GM21447 (cell line): ENCODE measurements around the gene PEBP1.

Source experiments
- ATAC-seq: cut with Tn5 transposase; IDR thresholded peaks from one replicate; pipeline ENCODE4 v1.9.1; 2021; ENCODE audit not compliant: unreplicated experiment

The PEBP1 gene

GRCh38 chr12:118135788-118136558 is at the start of gene PEBP1:
Gene PEBP1, plus strand, starts transcription at chr12:118136124. Its CDS starts 86 bp downstream, at chr12:118136210.
- ATAC-seq, result peak; percentile 97

DNA sequence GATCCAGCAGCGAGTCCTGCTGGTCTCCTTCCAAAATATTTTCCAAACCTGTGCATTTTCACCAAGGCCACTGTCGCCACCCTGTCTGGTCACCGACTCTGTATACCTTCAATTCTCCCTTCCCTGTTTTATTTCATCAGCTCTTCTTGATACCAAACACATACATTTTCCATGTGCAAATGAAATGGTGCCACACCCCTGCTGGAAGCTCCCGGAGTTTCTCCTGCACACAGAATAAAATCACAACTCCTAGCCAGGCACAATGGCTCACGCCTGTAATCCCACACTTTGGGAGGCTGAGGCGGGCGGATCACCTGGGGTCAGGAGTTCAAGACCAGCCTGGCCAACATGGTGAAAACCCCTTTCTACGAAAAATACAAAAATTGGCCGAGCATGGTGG is 46.1 kb upstream of the PEBP1 start:
- no peak for ATAC-seq

DNA sequence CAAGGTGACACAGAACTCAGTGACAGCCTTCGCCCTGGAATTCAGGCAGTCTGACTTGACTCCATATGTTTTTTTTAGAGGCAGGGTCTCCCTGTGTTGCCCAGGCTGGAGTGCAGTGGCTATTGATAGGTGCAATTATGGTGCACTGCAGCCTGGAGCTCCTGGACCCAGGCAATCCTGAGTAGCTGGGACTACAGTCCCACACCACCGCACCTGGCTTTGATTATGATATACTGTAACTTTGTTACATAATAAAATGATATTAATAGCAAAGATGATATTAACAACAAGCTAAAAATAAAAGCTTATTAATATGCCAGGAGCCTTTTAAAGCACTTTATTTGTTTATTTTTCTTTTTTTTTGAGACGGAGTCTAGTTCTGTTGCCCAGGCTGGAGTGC is 41.9 kb upstream of the PEBP1 start:
- ATAC-seq, result no peak

DNA sequence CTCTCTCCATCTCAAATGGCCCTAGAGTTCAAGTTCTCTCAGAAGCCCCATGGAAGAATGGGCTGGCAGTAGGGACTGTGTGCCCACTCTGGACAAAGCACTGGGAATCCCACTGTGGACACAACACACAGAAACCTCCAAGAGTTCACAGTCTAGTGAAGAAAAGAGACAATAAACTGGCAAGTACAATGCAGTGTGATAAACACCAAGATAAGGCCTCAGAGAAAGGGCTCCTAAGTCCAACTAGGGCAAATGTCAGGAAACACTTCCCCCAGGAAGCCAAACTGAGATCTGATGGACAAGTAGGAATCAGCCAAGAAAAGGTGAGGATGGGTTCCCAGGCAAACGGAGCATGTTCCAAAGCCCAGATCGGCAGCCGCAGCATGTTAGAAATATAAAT is 37.5 kb upstream of the PEBP1 start:
- ATAC-seq, result no peak

- ATAC-seq, result no peak
Observed at GRCh38 chr12:118098911-118099671, 36.8 kb upstream of the PEBP1 start.

DNA sequence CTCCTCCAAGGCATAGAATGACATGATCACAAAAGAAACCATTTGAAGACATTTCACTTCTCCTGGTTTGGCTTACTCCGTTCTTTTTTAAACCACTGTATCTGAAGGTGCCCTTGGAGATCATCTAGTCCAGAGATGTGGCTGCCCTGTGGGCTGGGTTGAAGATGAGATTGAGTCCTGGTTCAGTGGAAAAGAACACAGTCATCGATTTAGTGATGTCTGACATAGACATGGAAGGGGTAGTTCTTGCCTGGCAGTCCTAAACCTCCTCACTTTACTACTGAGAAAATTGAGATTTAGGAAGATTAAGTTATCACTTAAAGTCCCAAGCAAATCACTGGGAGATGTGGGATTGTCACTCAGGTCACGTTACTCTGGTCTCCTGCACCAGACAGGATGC is 34.9 kb upstream of the PEBP1 start:
- ATAC-seq, result no peak

GRCh38 chr12:118102070-118102469 is 33.9 kb upstream of the PEBP1 start:
- ATAC-seq, result no peak

DNA sequence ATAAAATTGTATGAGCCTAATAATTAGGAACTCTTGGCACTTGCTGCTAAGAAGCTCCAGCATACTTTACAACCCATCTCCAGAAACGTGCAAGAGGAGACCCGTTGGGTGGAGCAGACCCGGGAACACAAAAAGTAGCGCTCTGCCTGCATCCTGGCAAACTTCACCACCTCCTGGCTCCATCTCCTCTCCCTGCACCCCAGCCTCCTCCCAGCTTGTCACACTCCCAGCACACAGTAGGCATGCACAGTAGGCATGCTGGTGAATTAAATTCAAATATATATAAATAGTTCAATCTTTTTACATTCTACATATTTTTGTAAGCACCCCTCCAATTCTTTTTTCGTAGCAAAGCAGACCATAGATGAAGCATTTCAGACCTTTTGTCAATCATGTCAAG is 33.3 kb upstream of the PEBP1 start:
- ATAC-seq, result no peak

GRCh38 chr12:118103201-118103600 is 32.7 kb upstream of the PEBP1 start:
- ATAC-seq, result no peak

DNA sequence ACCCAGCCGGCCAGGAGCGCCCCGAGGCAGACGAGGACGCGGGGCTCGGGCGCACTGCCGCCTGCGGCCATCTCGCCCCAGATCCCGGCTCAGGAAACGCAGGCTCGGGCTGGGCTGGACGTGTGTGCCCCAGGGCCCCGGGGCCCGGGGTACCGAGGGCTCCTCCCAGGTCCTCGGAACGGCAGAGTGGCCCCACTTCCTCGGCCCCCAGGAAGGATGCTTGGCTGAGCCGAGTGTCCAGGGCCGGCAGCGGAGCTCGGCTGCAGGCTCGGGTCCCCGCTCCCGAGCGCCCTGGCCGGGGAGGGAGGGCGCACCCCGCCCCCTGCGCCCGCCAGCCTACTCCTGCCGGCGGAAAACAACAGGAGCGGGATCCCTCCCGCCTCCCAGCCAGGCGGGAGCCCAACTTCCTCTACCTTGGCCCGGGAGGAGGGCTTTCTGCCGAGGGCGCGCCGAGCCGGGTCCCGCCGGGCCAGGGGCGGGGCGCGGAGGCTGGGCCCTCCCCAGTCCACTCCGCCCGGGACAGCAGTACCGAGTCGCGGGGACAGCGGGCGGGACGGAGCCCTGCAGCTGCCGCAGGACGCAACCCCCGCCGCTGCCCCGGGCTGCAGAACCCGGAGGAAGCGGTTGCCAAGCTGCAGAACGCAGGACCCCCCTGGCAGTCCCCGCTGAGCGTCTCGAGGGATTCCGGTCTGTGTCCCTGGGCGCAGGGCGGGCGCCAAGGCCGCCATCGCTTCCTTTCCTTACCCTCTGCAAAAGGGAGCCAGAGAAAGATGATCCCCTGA is 32.1 kb upstream of the PEBP1 start, which contains the start of gene VSIG10:
Gene VSIG10, minus strand, starts transcription at position 411 of the 782 bp plus-strand sequence. Its CDS starts 340 bp downstream, at position 71.
- ATAC-seq, result no peak

DNA sequence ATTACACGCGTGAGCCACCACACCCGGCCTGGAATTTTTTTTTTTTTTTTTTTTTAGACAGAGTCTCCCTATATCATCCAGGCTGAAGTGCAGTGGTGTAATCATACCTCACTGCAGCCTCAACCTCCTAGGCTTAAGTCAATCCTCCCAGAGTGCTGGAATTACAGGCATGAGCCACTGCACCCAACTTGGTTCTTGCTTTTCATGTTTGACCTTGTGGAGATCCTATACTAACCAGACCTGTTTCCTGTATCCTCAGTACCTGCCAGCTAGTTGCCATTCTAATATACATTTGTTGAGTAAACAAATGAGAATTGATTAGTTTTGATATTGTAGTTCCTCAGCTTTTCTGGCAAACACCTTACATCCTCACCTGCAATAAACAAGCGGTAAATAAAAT is 28.9 kb upstream of the PEBP1 start:
- ATAC-seq, result no peak

- ATAC-seq, result no peak
Observed at GRCh38 chr12:118107694-118108093, 28.2 kb upstream of the PEBP1 start.

GRCh38 chr12:118109088-118109487 is 26.8 kb upstream of the PEBP1 start:
- no peak for ATAC-seq

GRCh38 chr12:118119449-118119879 is 16.5 kb upstream of the PEBP1 start:
- no peak for ATAC-seq

DNA sequence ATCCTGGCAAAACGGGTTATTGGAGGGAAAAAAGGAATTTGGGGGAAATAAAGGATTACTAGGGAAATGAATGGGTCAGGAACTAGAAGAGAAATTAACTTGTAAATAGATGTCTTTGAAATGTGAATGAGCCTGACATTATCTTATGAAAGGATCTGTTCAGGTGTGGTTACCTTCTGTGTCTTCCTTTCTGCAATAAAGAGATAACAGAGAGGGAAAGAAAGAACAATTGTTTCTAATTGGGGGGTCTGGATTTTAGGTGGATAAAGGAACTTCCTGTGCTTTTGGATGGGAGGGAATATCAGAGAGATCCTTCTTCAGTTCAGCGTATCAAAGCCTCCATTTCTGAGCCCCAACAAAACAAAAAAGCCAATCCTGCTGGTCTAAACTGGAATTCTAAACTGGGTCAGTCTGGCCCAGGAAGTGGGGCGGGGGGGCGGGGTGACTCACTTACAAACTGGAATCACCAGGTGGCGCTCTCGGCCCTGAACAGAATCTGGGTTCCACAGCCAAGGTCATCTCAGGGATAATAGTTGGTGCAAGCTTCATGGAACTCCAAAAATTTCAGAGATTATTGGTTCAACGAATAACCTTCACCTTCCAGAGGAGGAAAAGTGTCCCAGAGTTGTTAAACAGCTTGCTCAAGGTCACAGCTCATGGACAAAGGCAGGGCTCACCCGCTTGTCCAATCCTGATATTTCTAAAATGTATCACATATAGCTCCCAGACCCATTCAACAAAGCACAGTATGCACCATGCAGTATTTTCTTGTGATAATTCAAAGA is 15.2 kb upstream of the PEBP1 start:
- ATAC-seq, result peak; percentile 74

GRCh38 chr12:118122264-118122663 is 13.7 kb upstream of the PEBP1 start:
- ATAC-seq, result no peak

- ATAC-seq, result no peak
Observed at GRCh38 chr12:118124333-118124874, 11.5 kb upstream of the PEBP1 start.

- no peak for ATAC-seq
Observed at GRCh38 chr12:118125743-118126118, 10.2 kb upstream of the PEBP1 start.

GRCh38 chr12:118126119-118126757 is 9.7 kb upstream of the PEBP1 start:
- no peak for ATAC-seq

GRCh38 chr12:118127867-118128266 is 8.1 kb upstream of the PEBP1 start:
- no peak for ATAC-seq
